Subcutaneous adipose tissue (tissue), 4 donors: ENCODE results near the gene URGCP. TPM values are rescaled to one million over a fixed set of nuclear protein-coding genes. Genes with fewer than 3 reads are reported as not detected.

Experiments
- CTCF ChIP-seq: fragments of 450-650 bp; IDR thresholded peaks from one replicate; pipeline ENCODE4 v1.5.1; 2016; ENCODE audit warnings: low read depth, mild to moderate bottlenecking, control low read depth, antibody characterized with exemption, moderate library complexity
- total RNA-seq, 4 donors: library from RNA; depleted of rRNA; stranded (reverse); fragments of >200 nt; gene quantifications; one replicate each; pipeline ENCODE4 v1.1.0, GENCODE V29; 2016

The URGCP gene
- total RNA-seq, 4 donors from 2014 or later, result 16.7 to 29.1 (median 26.1) TPM

- no peak for TF ChIP-seq CTCF
Measured at GRCh38 chr7:43890468-43890867, 15.9 kb downstream of the URGCP start.

GRCh38 chr7:43888993-43889945 lies 17.1 kb downstream of the URGCP start:
- TF ChIP-seq CTCF, result no peak

- TF ChIP-seq CTCF, result no peak
Measured at GRCh38 chr7:43884617-43885016, 21.8 kb downstream of the URGCP start.

GRCh38 chr7:43884209-43884608 lies 22.2 kb downstream of the URGCP start:
- TF ChIP-seq CTCF, result no peak

DNA sequence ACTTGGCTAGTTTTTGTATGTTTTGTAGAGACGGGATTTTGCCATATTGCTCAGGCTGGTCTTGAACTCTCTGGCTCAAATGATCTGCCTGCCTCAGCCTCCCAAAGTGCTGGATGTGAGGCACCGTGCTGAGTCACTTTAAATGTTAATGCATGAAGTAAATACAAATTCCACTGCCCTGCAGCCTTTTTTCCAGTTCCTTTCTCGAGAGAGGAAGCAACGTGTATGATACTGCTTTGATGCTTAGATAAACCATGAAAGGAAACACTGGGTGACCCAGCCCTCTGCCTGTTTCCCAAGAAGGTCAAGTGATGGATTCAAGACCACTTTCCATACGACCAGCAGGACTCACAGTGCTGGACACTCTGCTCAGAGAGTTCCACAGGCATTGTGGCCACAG lies 25.8 kb downstream of the URGCP start:
- TF ChIP-seq CTCF, result no peak

- no peak for TF ChIP-seq CTCF
Measured at GRCh38 chr7:43879477-43879876, 26.9 kb downstream of the URGCP start.

- TF ChIP-seq CTCF, result no peak
Measured at GRCh38 chr7:43878867-43879266, 27.5 kb downstream of the URGCP start.
